ENCODE data around the gene PRPF6.
A peak's percentile ranks its signal among the peaks of the same experiment; 100 is the strongest.
"Not testable (repeated sequence)": the region's sequence is repeated elsewhere in the genome, so short reads cannot be mapped to it uniquely, and the experiment has no call there.

PRPF6 gene

GRCh38 chr20:63968928-63969760 lies 11.8 kb upstream of the PRPF6 start:
- DNase-seq, result no peak
- in situ Hi-C loops (cut with HindIII; ENCODE audit: low pct_ligation_motif_present, low pct_unique_long_range_greater_than_20kb, low sequenced_read_pairs), result no loop called here

GRCh38 chr20:63969838-63970713 lies 10.9 kb upstream of the PRPF6 start, which contains the start of gene ZNF512B:
TSS of gene ZNF512B (minus strand) at chr20:63969930. CDS start at chr20:63967950, 1,980 bp downstream.
- DNase-seq, result peak; percentile 67
- in situ Hi-C loops (cut with HindIII; ENCODE audit: low pct_ligation_motif_present, low pct_unique_long_range_greater_than_20kb, low sequenced_read_pairs), result no loop called here

GRCh38 chr20:63970714-63971431 lies 10.1 kb upstream of the PRPF6 start:
- DNase-seq, result no peak
- in situ Hi-C loops (cut with HindIII; ENCODE audit: low pct_ligation_motif_present, low pct_unique_long_range_greater_than_20kb, low sequenced_read_pairs), result no loop called here

GRCh38 chr20:63971960-63972311 lies 9.0 kb upstream of the PRPF6 start:
- in situ Hi-C loops (cut with HindIII; ENCODE audit: low pct_ligation_motif_present, low pct_unique_long_range_greater_than_20kb, low sequenced_read_pairs); DNase-seq: not testable (repeated sequence)

GRCh38 chr20:63972312-63973159 lies 8.4 kb upstream of the PRPF6 start:
- in situ Hi-C loops (cut with HindIII; ENCODE audit: low pct_ligation_motif_present, low pct_unique_long_range_greater_than_20kb, low sequenced_read_pairs), result no loop called here
- DNase-seq, result no peak

GRCh38 chr20:63973160-63973479 lies 7.8 kb upstream of the PRPF6 start:
- no peak for DNase-seq
- in situ Hi-C loops (cut with HindIII; ENCODE audit: low pct_ligation_motif_present, low pct_unique_long_range_greater_than_20kb, low sequenced_read_pairs), result no loop called here

GRCh38 chr20:63973636-63974401 lies 7.1 kb upstream of the PRPF6 start:
- in situ Hi-C loops (cut with HindIII; ENCODE audit: low pct_ligation_motif_present, low pct_unique_long_range_greater_than_20kb, low sequenced_read_pairs), result no loop called here

GRCh38 chr20:63974402-63975200 lies 6.3 kb upstream of the PRPF6 start:
- in situ Hi-C loops (cut with HindIII; ENCODE audit: low pct_ligation_motif_present, low pct_unique_long_range_greater_than_20kb, low sequenced_read_pairs), result no loop called here
- DNase-seq, result no peak

More at GRCh38 chr20:63973636-63974401, 7.1 kb upstream of the PRPF6 start:
- DNase-seq, result peak; percentile 81

- in situ Hi-C loops (cut with HindIII; ENCODE audit: low pct_ligation_motif_present, low pct_unique_long_range_greater_than_20kb, low sequenced_read_pairs); DNase-seq: not testable (repeated sequence)
These were observed 4.4 kb upstream of the PRPF6 start for GRCh38 chr20:63976511-63976910.

GRCh38 chr20:63976980-63977738 lies 3.8 kb upstream of the PRPF6 start:
- in situ Hi-C loops (cut with HindIII; ENCODE audit: low pct_ligation_motif_present, low pct_unique_long_range_greater_than_20kb, low sequenced_read_pairs), result no loop called here
- no peak for DNase-seq

GRCh38 chr20:63977739-63978276 lies 3.1 kb upstream of the PRPF6 start:
- peak; percentile 78 for DNase-seq
- in situ Hi-C loops (cut with HindIII; ENCODE audit: low pct_ligation_motif_present, low pct_unique_long_range_greater_than_20kb, low sequenced_read_pairs), result no loop called here

- in situ Hi-C loops (cut with HindIII; ENCODE audit: low pct_ligation_motif_present, low pct_unique_long_range_greater_than_20kb, low sequenced_read_pairs), result no loop called here
- peak; percentile 77 for DNase-seq
These were observed 2.4 kb upstream of the PRPF6 start for GRCh38 chr20:63978319-63979228.

- no peak for DNase-seq
- in situ Hi-C loops (cut with HindIII; ENCODE audit: low pct_ligation_motif_present, low pct_unique_long_range_greater_than_20kb, low sequenced_read_pairs), result no loop called here
These were observed 1.7 kb upstream of the PRPF6 start for GRCh38 chr20:63979229-63979556.

GRCh38 chr20:63979557-63980316 lies 1.2 kb upstream of the PRPF6 start, which contains the start of gene SAMD10:
TSS of gene SAMD10 (minus strand) at chr20:63979642. CDS start at chr20:63979467, 175 bp downstream.
- DNase-seq, result peak; percentile 51
- in situ Hi-C loops (cut with HindIII; ENCODE audit: low pct_ligation_motif_present, low pct_unique_long_range_greater_than_20kb, low sequenced_read_pairs), result no loop called here

Data from ACHN (cell line).